Testis (tissue), 2 donors: ENCODE data around the gene TM4SF4.

Source experiments
- POLR2A ChIP-seq: fragments of 450-650 bp; IDR thresholded peaks from one replicate; pipeline ENCODE4 v1.6.1; 2017; ENCODE audit warnings: antibody characterized with exemption, mild to moderate bottlenecking, moderate library complexity
- TF ChIP-seq, protein P1 (sequence below), 3 experiments: fragments of 450-650 bp in 2 of 3; fragments of 200-600 bp in 1 of 3; sonication (generic) in 1 of 3; IDR thresholded peaks; one replicate each; pipeline ENCODE4 v1.5.1; 2016 to 2019; ENCODE audit warnings: antibody characterized with exemption in 3 of 3, mild to moderate bottlenecking in 2 of 3, moderate library complexity in 1 of 3

DNA sequence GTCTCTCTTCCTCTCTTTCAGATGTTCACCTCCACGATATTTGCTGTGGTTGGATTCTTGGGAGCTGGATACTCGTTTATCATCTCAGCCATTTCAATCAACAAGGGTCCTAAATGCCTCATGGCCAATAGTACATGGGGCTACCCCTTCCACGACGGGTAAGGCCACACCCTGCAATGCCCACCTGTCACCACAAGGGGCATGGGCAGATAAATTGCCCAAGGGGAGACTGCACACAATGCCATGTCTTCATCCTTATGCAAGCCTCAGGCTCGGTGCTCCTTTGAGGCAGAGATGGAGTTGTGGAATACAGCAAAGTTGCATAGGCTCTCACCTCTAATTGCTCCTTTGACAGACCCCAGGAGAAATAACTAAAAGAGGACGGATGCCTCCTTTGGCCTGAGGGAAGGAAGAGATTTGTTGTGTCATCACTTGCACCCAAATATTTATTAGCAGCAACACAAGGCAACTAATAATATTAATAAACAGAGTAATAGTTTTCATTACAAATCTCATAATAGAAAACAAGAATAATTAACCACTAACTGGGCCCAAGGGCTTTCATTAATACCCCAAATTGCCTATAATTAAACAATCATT lies 13.2 kb downstream of the TM4SF4 start:
- TF ChIP-seq, protein P1, sequence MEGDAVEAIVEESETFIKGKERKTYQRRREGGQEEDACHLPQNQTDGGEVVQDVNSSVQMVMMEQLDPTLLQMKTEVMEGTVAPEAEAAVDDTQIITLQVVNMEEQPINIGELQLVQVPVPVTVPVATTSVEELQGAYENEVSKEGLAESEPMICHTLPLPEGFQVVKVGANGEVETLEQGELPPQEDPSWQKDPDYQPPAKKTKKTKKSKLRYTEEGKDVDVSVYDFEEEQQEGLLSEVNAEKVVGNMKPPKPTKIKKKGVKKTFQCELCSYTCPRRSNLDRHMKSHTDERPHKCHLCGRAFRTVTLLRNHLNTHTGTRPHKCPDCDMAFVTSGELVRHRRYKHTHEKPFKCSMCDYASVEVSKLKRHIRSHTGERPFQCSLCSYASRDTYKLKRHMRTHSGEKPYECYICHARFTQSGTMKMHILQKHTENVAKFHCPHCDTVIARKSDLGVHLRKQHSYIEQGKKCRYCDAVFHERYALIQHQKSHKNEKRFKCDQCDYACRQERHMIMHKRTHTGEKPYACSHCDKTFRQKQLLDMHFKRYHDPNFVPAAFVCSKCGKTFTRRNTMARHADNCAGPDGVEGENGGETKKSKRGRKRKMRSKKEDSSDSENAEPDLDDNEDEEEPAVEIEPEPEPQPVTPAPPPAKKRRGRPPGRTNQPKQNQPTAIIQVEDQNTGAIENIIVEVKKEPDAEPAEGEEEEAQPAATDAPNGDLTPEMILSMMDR (IDR thresholded peaks at IDR 0.05) = peak in 1 of 3 experiments; percentile 38
- TF ChIP-seq POLR2A = no peak
